ENCODE data around the gene ELP4.

Gene ELP4

DNA sequence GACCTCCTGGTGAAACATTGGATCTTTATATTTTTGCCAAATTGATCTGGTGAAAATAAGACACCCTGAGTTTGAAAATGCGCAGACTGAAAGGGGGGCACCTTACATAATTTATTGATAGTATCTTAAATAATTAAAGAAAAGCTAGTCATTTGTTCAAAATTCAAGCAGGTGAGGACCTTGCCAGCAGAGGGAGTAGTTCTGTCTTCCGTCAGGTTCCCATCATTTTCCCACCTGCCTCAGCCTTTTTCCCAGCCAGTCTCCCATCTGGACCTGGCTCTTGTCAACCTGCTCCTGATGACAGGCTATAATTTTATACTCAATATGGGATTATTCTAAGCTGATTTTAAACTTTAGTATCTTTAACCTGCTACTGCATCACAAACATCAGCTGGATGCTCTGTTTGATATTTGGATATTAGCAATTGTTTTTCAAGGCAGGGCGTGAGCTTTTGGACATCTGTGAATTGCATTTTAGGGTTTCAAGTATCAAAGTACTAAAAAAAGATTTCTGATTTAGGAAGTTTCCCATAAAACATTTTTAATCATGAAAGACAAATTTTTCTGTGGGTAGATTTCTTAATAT is 132.0 kb downstream of the ELP4 start:
- DNase-seq (ENCODE audit: insufficient read length, low spot score) (no peak), FAIRE-seq (peak; percentile 60)
- TF ChIP-seq, protein P1, sequence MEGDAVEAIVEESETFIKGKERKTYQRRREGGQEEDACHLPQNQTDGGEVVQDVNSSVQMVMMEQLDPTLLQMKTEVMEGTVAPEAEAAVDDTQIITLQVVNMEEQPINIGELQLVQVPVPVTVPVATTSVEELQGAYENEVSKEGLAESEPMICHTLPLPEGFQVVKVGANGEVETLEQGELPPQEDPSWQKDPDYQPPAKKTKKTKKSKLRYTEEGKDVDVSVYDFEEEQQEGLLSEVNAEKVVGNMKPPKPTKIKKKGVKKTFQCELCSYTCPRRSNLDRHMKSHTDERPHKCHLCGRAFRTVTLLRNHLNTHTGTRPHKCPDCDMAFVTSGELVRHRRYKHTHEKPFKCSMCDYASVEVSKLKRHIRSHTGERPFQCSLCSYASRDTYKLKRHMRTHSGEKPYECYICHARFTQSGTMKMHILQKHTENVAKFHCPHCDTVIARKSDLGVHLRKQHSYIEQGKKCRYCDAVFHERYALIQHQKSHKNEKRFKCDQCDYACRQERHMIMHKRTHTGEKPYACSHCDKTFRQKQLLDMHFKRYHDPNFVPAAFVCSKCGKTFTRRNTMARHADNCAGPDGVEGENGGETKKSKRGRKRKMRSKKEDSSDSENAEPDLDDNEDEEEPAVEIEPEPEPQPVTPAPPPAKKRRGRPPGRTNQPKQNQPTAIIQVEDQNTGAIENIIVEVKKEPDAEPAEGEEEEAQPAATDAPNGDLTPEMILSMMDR (IDR thresholded peaks at IDR 0.05; ENCODE audit: insufficient read depth, missing control alignments), result peak; percentile 56

DNA sequence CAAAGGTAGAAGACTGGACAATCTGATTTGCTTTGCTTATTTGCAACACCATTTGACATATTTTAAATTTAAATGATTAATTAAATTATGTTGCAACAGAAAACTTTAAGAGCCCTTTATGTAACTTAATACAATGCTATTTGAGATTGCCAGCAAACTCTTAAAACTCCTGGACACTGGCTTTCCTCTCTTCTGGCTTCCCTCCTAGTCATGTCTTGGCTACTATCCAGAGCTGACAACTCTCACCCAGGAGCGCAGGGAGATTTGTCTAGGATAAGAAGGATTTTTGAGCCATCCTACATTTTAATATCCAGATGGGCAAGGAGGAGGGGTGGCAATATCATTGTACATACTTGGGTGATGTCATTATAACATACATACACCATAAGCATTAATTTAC is 134.3 kb downstream of the ELP4 start:
- TF ChIP-seq, protein P1 (IDR thresholded peaks at IDR 0.05; ENCODE audit: insufficient read depth, missing control alignments), result no peak
- DNase-seq (ENCODE audit: insufficient read length, low spot score) (no peak), FAIRE-seq (peak; percentile 66)

DNA sequence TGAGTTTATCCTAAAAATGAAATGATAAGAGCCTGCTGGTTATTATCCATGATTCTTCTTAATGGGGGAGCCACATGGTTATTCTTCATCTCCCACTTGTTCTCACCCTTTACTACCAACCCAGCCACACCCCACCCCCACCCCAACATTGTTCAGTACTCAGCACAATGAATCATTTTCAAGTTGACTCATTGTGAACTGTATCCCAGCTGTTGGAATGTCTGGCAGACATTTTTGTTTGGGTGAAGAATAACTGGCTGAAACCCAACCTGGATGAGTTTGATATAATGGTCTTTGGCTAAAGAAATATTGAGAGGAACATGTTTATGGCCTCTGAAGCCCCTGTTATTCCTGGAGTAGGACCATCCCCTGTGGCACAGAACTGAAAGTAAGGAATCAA is 136.2 kb downstream of the ELP4 start:
- TF ChIP-seq, protein P1 (IDR thresholded peaks at IDR 0.05; ENCODE audit: insufficient read depth, missing control alignments), result no peak
- no peak for DNase-seq (ENCODE audit: insufficient read length, low spot score)
- no peak for FAIRE-seq

DNA sequence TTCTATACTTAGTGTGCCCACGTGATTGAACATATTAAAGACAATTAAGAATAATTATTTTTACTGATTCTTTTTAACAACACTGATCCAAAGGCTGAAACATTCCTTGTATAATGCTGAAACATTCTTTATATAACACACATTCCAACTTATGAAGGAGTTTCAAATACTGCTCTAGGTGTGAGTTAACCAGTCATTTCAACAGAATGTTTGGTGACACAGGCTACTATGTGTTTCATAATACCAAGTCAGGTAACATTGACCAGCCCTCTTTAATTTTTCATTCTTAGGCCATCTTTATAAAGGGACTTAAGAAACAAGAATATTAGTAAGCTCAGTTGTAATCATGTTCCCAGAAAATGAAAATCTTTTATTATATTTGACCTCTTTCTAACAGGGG is 136.6 kb downstream of the ELP4 start:
- FAIRE-seq, result no peak
- TF ChIP-seq, protein P1 (IDR thresholded peaks at IDR 0.05; ENCODE audit: insufficient read depth, missing control alignments), result no peak
- DNase-seq (ENCODE audit: insufficient read length, low spot score), result no peak

DNA sequence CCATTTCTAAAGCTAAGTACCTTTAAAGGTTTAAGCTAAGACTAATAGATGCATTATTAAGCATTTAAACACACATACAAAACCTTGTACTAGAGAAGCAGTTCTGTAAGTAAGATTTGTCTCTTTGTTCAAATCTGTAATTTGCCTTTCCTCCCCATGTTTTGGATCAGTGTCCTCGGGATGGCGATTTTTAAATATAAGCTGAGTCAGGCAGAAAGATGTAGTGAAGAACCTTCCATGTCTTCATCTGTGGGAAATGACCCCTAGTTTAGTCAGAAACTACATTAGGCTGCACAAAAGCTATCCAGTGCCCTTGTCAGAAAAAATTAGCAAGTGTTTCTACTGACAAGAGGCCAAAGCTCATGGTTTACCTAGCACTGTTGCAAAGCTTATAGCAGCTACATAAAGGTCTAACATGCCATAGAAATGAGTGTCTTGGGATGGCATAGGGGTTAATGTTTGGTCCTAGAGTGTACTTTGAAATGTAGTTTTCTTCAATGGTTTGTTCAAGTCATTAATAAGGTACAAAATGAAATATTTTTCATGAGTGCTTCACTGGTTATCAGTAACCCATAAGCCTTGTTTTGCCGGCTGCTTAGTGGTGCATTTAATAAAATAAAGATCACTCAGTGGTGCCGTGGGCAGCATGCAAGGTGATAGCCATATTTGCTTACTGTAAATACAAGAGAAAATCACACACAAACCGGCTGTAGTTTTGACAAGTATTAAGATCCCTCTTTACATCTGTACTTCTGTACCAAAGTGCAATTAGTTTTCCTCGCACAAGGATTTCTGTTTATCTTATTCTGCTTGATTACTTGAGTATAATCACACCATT is 139.8 kb downstream of the ELP4 start:
- TF ChIP-seq, protein P1 (IDR thresholded peaks at IDR 0.05; ENCODE audit: insufficient read depth, missing control alignments), result no peak
- DNase-seq (ENCODE audit: insufficient read length, low spot score) (no peak), FAIRE-seq (no peak)

DNA sequence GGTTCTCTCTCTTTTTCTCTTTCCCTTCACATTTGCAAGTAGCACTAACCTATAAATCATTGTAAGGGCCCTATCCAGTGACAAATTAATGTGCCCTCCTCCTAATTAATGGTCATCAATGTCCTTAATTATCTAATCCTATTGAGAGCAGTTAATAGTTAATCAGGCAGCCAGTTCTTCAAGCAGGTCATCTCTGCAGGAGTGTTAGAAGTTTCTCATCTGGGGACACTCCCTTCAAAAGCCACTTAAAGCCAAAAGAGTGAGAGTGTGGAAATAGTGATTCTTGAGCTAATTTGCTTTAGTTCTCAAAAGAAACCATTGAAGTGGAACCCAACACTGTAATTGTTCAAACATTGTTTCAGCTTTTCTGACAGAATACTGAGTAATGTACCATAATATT is 141.6 kb downstream of the ELP4 start:
- TF ChIP-seq, protein P1 (IDR thresholded peaks at IDR 0.05; ENCODE audit: insufficient read depth, missing control alignments), result no peak
- no peak for DNase-seq (ENCODE audit: insufficient read length, low spot score)
- FAIRE-seq, result no peak

DNA sequence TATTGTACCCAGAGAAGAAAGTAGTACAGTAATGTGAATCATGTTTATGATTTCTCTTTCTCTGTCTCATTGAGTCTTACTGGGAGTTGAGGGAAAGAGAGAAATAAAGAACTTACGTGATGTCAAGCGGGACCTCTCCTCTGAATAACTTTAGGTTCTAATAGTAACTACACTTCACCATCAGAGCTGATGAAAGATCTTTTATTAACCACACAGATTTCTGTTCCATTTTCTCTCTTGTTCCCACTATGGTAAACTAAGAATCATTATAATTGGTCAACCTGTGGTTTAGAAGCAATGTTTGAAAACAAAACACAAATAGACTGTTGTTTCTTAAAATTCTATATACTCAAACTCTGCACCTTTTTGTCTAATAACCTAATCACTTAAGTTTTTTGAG is 142.3 kb downstream of the ELP4 start:
- no peak for DNase-seq (ENCODE audit: insufficient read length, low spot score)
- TF ChIP-seq, protein P1 (IDR thresholded peaks at IDR 0.05; ENCODE audit: insufficient read depth, missing control alignments), result no peak
- FAIRE-seq, result no peak
